HG03280 (cell line): ENCODE measurements around the gene ATRAID.
"Not testable (repeated sequence)": the region's sequence is repeated elsewhere in the genome, so short reads cannot be mapped to it uniquely, and the experiment has no call there.

Experiments used
- ATAC-seq: cut with Tn5 transposase; IDR thresholded peaks from one replicate; pipeline ENCODE4 v1.9.1; 2021; ENCODE audit warnings: mild to moderate bottlenecking, moderate library complexity; ENCODE audit not compliant: unreplicated experiment

Gene ATRAID, protein sequence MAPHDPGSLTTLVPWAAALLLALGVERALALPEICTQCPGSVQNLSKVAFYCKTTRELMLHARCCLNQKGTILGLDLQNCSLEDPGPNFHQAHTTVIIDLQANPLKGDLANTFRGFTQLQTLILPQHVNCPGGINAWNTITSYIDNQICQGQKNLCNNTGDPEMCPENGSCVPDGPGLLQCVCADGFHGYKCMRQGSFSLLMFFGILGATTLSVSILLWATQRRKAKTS

DNA sequence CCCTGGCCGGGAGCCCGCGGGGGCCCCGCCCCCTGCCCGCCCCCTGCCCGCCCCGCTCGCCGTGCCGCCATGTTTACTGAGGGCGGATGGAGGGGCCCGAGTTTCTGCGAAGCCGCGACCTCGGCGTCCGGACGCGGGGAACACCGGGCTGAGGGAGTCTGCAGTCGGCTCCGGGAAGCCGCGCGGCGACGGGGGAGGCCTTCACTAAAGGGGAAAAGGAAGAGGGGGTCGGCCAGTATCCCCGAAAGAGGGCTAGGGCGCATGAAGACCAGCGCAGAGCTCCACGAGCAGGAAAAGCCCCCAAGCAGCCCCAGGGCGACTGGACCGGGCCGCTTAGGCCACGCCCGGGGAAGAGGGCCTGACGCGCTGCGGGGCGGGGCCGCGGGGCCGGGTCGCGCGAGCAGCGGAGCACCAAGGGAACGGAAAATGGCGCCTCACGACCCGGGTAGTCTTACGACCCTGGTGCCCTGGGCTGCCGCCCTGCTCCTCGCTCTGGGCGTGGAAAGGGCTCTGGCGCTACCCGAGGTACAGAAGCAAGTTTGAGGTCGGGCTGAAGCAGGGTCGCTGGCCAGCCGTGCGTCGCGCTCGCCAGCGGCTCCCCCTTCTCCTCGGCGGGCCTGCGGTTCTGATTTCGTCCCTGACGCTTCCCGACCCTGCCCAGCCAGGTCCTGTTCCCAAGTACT lies at the start of gene ATRAID, which contains the start of gene SLC5A6:
TSS of gene ATRAID (plus strand) at position 99 of the 683 bp plus-strand sequence. CDS start at position 427, 328 bp downstream.
TSS of gene SLC5A6 (minus strand) at position 326 of the 683 bp plus-strand sequence. CDS start 4,618 bp downstream, outside the sequence.
- peak; percentile 79 for ATAC-seq

DNA sequence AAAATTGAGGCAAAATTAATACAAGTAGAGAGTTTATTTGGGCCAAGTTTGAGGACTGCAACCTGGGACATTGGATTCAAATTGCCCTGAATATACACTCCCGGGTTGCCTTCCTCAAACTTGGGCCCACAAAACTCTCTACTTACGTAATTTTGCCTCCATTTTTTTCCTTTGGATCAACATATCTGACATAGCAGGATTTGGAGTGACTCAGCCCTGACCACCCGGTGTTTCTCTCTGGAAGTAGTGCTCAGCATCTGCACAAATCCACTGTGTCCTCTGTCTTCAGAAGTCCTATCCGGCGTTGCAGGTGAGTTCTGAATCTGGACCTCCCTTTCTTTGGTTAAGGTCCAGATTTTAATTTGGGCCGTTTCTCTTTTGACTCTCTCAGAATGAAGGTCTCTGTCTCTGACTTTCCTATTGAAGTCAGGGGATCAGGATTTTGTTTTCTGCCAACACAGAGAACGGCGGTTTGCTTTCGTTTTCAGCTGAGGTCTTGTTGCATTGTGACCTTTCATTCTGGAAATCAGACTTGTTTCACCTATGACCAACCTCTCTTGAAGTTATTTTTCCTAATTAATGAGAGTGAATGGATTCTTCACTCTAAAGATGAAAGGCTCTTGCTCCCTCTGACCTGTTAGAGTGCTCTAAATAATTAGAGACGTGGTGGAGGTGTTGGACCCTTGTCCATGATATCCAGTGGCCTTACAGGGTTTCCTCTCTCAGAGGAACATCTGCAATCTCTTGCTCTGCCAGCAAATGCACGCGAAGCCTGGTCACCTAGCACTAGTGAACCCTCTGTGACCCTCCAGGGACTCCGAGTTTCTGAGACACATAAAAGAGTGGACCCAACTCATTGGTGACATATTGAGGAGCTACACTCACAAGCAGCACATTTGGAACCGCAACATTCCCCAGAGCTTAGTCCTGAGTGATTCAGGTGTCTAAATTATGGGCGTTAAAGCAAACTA lies 49.4 kb upstream of the ATRAID start:
- ATAC-seq, result no peak

DNA sequence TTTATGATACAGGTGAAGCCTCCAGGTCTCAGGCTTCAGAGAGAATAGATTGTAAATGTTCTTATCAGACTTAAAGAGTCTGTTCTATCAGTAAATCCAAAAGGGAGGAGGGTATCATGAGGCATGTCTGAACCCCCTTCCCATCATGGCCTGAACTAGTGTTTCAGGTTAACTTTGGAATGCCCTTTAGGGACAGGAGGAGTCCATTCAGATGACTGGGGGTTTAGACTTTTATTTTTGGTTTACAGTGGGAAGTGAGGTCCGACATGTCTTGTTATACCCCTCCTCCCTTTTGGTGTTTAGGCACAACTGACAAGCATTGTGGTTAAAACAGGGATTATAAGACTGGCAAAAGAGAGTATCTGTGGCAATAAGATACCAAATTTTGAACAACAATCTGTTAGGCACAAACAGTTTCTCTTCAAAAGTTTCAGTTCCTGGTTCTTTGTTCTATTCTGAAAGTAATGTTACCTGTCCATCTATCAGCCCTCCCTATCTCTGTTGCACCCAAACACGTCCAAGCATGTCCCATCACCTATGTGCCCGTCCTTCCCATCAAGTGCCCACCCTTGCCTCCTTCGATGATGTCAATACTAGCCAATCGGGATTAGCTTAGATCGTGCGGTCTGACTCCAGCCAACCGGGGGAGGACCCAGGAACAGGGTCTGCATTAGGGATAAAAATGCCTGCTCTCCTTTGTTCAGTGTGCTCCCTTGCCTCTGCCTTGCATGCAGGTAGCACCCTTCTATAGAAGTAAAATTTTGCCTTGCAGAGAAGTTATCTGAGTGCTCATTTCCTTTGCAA lies 46.7 kb upstream of the ATRAID start:
- ATAC-seq, result peak; percentile 61

DNA sequence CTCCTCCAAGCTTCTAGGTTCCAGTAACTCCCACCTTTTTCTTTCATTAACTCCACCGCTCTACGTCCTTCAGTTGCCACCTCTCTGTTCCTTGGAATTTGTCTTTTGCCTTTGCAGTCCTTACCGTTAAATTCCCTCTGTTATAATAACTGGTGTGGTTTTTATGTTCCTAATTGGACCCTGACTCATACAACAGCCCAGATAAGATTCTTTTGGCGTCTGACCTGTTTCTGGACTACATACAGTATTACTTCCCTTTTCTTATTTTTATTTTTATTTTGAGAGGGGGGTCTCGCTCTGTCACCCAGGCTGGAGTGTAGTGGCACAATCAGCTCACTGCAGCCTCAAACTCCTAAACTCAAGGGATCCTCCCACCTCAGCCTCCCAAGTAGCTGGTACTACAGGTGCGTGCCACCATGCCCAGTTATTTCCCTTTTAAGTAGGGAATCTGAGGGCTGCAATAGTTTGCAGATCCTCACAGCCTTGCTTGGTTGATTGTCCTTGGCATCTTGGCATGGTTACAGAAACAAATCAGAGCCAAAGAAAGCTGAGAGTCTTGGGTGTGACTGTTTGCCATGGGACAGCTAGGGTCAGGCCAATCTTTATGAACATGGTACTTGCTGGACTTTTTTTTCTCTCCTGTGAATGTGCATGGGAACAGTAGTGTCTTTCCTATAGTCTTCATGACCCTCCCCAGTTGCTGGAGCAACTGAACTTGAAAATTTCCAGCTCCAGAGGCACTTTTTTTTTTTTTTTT lies 41.1 kb upstream of the ATRAID start:
- ATAC-seq, result no peak

DNA sequence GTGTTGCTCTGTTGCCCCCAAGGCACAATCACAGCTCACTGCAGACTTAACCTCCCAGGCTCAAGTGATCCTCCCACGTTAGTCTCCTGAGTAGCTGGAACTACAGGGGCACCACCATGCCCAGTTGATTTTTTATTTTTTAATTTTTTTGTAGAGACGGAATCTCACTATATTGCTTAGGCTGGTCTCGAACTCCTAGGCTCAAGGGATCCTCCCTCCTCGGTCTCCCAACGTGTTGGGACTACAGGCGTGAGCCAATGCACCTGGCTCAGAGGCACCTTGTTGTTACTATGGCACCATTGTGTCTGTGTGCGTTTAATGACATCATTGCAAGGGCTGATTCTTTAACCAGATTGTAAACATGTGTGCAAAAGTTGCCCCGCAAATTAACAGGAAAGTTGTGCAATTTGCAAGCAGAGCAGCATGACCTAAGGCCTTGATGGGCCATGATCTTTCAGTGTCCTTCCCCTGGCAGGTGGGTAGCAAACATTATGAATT lies 40.4 kb upstream of the ATRAID start:
- ATAC-seq, result no peak

DNA sequence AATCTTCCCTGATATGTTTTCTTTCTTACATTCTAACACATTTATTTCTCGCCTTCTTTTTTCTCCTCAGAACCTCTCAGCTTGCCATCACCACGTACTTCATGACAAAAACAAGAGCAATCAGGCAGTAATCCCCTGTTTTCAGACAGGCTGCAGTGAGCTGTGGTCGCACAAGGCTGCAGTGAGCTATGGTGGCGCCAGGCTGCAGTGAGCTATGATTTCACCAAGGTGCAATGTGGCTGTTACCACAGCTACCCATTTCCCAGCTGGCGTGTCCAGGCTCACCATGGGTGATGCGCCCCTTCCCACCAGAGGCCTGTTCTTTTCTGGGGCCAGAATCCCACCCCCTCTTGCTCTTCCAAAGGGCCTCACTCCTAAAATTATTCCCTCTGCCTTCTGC lies 37.2 kb upstream of the ATRAID start:
- no peak for ATAC-seq

DNA sequence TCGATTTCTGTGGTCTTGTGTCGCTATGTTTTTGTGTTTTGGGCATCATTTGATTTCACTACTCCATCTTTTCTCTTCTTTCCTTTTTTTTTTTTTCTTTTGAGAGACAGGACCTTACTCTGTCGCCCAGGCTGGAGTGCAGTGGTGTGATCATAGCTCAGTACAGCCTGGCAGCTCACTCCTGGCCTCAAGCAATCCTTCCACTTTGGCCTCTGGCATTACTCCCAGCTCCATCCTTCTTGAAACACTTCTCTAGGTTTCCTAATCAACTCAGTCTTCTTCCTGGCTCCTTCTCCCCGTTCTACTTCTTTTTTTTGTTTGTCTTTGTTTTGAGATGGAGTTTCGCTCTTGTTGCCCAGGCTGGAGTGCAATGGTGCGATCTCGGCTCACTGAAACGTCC lies 36.5 kb upstream of the ATRAID start:
- ATAC-seq, result no peak

DNA sequence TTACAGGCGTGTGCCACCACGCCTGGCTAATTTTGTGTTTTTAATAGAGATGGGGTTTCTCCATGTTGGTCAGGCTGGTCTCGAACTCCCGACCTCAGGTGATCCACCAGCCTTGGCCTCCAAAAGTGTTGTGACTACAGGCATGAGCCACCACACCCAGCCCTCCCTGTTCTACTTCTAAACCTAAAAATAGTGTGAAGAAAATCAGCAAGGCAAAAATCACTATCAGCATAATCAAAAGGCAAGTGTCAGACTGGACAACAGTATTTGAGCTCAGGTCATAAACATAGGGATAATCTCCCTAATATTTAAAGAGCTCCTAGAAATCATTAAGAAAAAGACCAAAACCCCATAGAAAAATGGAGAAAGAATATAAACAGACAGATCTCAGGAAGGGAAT lies 36.1 kb upstream of the ATRAID start:
- not testable (repeated sequence) for ATAC-seq

DNA sequence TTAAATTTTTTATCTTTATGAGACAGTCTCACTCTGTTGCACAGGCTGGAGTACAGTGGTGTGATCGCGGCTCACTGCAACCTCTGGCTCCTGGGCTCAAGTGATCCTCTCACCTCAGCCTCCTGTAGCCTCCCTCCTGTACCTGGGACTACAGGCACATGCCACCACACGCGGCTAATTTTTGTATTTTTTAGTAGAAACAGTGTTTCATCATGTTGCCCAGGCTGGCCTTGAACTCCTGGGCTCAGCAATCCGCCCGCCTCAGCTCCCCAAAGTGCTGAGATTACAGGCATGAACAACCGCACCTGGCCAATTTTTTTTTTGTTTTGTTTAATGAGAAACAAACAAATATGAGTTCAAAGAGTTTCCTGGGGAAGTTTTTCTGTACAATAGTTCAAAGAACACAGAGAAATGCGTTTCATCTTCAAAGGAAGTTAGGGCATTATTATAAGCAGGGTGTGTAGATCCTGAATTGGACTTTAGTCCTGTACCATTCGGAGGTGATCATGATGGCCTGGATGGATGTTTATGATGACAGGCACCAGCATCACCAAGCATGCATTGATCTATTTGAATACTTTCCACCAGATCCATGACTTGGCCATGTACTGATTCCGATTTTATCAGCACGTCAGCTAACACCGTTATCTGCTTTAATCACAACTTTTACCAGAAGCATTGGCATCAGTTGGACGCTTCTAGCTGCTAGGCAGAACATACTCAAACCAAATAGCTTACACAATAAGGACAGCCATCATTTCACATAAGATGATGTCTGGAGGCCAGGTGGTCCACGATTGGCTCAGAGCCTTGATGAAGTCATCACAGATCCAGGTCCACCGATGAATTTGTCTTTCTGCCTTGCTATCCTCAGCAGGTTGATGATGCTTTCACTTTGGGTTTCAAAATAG lies 34.1 kb upstream of the ATRAID start:
- no peak for ATAC-seq

DNA sequence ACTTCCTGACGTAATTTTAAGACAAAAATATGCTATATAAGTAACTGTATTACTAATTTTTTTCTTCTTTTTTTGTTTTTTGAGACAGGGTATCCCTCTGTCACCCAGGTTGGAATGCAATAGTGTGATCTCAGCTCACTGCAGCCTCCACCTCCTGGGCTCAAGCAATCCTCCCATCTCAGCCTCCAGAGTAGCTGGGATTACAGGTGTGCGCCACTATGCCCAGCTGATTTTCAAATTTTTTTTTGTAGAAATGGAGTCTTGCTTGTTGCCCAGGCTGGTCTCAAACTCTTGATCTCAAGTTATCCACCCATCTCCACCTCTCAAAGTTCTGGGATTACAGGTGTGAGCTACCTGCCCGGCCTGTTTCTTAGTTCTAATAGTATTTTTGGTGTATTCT lies 33.4 kb upstream of the ATRAID start:
- no peak for ATAC-seq

DNA sequence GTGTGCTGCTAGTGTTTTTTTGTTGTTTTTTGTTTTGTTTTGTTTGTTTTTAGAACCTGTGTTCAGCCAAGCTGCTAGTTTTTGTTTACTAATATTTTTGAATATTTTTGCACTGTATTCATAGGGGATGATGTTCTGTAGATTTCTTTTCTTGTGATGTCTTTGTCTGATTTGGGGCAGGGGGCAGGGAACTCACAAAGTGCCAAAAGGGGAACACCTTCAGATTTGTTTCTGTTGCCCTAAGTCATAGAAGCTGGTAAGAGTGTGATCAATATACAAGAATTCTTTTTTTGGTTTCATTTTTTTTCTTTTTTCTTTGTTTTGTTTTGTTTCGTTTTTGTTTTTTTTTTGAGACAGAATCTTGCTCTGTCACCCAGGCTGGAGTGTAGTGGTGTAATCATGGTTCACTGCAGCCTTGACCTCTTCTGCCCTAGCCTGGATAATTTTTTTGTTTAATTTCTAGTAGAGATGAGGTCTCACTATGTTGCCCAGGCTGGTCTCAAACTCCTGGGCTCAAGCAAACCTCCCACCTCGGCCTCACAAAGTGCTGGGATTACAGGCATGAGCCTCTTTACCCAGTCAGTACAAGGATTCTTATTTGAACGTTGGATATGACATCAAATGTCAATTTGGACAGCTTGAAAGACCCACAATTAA lies 32.4 kb upstream of the ATRAID start:
- ATAC-seq, result no peak

DNA sequence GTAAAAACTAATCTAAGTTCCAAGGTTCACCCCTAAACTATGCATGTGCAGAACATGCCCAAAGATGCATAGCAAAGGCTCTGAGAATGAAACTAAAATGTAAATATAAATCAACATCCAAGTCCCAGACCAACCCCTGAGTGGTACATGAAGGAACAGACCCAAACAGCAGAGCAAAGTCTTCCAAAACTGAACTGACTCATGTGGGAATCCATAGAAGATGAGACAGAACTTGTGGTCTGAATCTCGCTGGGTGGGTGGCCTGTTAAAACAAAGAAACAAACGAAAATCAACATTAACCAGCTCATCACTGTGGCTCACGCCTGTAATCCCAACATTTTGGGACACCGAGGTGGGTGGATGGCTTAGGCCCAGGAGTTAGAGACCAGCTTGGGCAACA lies 29.5 kb upstream of the ATRAID start:
- no peak for ATAC-seq

DNA sequence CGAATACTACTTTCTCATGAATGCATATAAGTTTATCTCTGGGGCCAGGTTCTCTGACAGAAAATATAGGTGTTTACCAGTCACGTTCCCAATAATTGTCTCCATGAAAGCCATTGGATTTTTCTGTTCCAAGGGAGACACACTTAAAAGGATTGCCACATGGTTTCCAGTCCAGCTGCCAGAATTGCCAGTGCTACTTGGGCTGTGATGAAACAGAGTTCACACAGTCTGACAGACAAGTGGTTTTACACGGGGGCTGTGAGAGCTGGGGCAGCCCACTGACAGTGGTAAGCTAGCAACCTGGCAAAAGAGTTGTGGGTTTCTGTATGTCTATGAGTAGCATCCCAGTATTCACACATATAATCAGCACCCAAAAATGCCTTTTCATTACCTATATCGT lies 27.7 kb upstream of the ATRAID start:
- no peak for ATAC-seq

DNA sequence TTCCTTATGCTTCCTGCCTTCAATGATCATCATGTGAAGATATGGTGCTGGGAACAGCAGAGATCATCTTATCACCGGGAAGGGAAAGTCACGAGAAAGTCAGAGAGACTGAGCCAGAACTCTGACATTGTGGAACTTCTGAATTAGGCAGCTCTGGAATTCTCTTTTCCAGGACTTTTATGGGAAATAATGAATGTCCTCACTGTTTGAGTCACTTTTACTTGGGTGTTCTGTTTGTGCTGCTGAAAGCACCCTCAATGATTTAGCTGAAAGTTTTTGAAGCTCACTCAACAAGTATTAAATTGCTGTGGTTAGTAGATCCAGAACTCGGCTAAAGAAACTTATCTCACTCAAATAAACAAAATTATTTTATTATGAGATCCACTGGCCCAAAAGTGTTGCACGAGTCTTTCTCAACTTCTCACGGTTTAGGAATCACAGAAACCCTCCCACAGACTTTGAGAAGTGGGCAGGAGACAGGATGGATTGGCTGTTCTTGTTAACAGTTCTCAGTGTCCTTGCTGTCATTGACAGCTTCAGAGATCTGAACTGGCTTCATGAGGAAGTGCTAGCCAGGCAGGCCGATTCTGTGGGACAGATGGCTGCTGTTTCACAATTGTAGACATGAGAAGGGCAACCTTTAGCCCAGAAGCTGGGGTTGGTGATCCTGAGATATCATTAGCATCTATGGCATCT lies 26.4 kb upstream of the ATRAID start:
- ATAC-seq, result no peak

DNA sequence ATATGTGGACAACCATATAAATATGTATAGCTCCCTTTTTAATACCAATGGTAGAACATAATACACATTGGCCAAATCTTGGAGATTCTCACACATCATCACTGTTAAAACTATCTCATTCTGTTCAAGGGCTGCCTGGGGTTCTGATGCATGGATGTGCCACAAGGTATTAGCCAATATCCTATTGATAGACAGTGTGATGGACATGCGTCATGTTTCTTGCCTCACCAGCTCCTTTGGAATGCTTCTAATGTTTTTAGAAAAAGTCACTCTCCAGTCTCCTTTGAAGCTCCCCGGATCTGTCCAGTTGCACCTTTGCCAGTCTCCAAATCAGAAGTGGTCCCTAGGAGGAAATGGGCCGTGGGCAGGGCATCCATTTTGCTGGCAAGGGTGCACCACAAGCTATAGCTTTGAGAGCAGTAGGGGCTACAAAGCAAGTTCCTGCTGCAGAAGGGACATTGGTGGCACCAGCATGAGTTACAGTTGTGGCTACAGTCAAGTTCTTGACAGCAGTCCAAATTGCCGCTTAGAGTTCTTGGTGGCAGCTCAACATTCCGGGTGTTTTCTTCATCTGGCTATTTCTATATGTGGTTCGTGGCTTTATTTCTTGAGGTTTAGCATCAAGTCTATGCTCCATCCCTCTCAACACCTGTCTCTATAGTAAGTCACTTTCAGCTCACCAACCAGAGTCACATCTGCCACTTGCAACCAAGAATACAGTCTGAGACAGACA lies 25.1 kb upstream of the ATRAID start:
- no peak for ATAC-seq

DNA sequence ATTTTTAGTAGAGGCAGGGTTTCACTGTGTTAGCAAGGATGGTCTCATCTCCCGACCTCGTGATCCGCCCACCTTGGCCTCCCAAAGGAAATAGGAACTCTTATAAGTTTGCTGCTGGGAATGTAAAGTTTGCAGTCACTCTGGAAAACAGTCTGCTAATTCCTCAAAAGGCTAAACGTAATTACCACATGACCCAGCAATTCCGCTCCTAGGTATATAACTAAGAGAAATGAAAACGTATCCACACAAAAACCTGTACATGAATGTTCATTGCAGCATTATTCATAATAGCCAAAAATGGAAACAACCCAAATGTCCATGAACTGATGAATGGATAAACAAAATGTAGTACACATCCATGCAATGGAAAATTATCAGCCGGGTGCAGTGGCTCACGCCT lies 21.9 kb upstream of the ATRAID start:
- ATAC-seq, result no peak
